Fibroblast of skin of left biceps (primary cell): ENCODE results near the gene DNPEP.
"Not testable (repeated sequence)": the region's sequence is repeated elsewhere in the genome, so short reads cannot be mapped to it uniquely, and the experiment has no call there.

Source experiments
- DNase-seq, 2 experiments: peaks; one replicate each; pipeline ENCODE4 v3.0.0-alpha.2; 2013; ENCODE audit warnings: low read depth in 2 of 2

The DNPEP gene

GRCh38 chr2:219401606-219402005, 13.9 kb upstream of the DNPEP start:
- no peak for DNase-seq

- no peak for DNase-seq
Observed at GRCh38 chr2:219400562-219400961, 12.8 kb upstream of the DNPEP start.

GRCh38 chr2:219399716-219400478, 12.2 kb upstream of the DNPEP start:
- no peak for DNase-seq

GRCh38 chr2:219398721-219399363, 11.1 kb upstream of the DNPEP start:
- DNase-seq: no peak

GRCh38 chr2:219396863-219397457, 9.2 kb upstream of the DNPEP start:
- DNase-seq: no peak

DNA sequence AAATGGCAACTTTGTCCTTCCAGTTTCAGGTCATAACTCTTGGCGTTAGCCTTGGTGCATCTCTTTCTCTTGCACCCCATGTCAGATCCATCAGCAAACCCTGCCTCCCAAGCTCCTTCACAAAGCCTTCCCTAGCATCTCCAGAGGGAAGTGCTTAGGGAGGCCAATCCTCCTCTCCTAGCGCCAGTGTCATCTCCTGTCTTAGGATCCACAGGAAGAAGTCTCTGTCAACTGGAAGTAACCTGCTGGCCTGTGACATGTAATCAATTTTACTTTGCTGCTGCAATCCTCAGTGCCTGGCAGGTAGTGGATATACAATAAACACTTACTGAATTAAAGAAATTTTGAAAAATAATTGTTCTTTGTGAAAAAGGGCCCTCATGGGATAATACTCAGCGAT, 7.9 kb upstream of the DNPEP start:
- no peak for DNase-seq

- not testable (repeated sequence) for DNase-seq
Observed at GRCh38 chr2:219395056-219395455, 7.3 kb upstream of the DNPEP start.

DNA sequence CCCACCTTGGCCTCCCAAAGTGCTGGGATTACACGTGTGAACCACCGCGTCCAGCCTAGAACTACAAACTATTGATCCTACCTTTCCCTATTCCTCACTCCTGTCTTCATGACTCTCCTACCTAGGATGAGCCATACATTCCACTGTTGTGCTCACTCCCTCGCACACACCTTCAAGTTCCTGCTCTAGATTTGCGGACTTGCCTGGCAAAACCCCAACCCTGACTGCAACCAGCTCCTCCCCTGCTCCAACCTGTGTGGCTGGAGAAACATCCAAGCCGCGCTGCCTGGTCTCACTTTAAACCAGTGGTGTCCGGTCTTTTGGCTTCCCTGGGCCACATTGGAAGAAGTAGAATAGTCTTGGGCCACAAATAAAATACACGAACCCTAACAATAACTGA, 5.0 kb upstream of the DNPEP start:
- DNase-seq: no peak

- DNase-seq: no peak
Observed at GRCh38 chr2:219388907-219389156, 1.1 kb upstream of the DNPEP start.

DNA sequence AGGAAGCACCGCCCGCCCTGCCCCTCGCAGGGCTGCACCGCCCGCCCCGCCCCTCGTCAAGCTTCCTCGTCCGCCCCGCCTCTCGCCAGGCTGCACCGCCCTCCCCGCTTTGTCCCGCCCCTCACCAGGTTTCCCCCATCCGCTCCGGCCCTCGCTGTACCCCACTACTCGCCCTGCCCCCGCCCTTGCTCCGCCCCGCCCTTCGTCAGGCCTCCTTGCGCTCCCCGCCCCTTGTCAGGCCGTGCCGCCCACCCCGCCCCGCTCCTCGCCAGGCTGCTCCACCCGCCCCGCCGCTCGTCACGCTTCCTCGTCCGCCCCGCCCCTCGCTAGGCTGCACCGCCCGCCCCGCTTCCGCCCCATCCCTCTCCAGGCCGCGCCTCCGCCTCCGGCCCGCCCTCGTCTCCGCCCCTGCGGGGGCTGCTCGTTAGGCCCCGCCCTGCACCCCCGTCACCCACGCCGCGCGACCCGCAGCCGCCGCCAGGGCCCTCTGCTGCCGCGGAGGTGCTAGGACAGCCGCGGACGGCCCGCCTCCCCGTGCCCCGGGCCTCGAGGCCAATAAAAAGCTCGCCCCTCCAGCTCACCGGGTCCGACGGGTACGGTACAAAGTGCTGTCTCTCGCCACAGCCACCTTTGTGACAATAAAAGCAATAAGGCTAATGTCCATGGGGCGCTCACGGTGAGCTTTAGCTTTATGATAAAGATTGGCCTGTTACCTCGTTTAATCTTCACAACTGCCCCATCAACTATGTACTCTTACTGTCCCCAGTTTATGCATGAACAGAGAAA, 602 bp upstream of the DNPEP start:
- DNase-seq: peak; percentile 91 to 94

- no peak for DNase-seq
Observed at GRCh38 chr2:219386532-219387280, 1.0 kb downstream of the DNPEP start.

DNA sequence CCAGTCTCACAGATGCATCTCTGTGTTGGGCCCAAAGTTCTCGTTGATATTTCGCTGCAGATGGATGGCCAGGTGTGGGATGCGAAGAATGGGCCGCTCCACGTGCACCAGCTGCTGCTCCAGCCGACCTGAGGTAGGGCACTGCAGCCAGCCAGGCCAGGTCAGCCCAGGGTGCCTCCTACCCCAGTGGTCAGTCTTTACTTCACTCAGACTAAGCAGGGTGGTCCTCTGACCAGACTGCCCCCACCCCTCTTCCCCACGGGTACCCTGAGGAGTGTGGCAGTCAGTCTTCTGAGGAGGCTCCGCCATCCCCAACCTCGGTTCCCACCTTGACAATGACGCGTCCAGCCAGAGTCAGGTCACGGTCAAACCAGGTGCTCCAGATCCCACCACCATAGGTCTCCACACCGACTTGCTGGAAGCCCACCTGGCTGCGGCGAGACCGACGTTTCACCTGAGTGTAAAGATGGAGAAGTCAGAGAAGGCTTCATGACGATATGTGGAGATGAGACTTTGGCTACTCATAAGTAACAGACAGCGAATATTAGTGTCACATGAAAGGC, 1.7 kb downstream of the DNPEP start:
- DNase-seq: no peak

DNA sequence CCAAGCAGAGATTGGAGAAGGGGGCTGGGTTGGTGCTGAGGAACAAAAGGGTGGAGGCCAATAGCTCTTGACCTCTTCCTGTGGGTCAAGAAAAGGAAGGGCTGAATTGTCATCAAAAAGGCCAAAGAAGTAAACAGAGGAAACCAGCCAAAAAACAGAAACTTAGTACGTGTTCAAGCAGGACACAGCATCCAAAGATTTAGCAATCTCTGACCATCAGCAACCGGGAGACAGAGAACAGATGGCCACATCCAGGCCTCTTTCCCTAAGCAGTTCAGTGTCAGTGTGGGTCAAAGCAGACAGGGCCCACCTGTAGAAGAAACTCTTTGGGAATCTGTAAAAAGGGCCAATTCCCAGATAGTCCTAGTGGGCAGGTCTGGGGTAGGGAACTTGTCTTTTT, 2.9 kb downstream of the DNPEP start:
- DNase-seq: no peak

DNA sequence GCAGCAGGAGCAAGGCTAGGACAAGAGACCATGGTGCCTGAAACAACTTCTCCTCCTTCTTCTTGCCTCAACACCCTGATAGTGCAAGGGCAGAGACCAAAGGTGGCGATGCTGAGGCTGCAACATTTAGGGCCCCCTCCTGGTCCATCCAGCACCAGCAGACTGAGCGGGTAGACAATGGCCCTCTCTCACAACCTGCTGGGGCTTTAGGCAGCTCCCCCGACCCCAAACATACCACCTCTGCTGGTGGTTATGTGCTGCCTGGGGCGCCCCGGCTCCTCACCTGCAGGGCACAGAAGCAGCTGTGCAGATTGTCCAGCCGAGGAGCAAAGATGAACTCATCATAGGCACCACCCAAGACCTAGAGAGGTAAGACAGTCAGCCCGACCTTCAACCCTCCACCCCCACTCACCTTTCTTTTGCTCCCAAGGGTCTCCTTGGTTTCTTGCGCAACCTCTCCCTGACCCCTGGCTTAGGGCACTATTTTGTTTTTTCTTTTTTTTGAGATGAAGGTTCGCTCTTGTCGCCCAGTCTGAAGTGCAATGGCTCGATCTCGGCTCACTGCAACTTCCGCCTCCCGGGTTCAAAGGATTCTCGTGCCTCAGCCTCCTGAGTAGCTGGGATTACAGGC, 3.5 kb downstream of the DNPEP start:
- DNase-seq: no peak

GRCh38 chr2:219381448-219381847, 6.3 kb downstream of the DNPEP start:
- no peak for DNase-seq

DNA sequence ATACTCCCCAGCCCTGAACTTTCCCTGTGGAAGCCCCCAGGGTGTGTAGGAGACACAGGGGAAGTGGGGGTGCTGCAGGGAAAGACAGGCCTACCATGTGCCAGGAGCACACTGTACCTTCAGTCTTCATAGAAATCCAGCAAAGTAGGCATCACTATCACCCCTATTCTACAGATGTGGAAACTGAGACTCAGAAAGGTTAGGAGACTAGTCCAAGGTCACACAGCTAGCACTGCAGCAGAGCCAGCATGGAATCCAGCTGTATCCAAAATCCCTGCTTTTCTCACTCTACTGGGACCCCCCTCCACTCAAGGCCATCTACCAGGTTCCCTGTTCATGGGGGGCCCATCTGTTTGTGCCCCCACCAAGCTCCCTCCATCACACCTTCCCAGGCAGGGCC, 6.8 kb downstream of the DNPEP start:
- DNase-seq: no peak

DNA sequence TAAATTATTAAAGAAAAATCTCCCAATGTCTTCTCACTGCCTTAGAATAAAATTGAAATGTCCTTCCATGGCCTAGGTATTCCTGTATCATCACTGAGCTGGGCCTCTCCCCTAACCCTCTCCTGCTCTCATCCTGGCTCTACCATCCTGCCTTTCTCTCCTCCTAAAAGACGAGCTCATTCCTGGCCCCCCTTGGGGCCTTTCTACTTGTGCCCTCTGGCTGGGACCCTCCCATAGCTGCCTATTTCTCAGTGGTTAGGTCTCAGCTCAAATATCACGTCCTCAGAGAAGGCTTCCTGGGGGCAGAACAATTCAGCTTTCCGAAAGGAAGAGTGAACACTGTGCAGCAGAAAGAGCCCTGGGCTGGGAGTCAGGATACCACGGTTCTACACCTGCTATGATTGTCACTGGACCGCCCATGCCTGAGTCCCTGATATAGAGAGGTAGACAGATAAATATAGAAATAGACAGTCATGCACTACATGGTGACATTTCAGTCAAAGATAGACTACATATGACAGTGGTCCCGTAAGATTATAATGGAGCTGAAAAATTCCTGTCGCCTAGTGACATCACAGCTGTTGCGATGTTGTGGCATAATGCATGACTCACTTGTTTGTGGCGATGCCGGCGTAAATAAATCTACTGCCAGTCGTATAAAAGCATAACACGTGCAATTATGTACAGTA, 9.4 kb downstream of the DNPEP start:
- DNase-seq: no peak

- peak in 1 of 2 experiments; percentile 14 for DNase-seq
Observed at GRCh38 chr2:219369447-219369861, 18.3 kb downstream of the DNPEP start.

- DNase-seq: peak; percentile 39 to 56
Observed at GRCh38 chr2:219368690-219369191, 19.0 kb downstream of the DNPEP start.

DNA sequence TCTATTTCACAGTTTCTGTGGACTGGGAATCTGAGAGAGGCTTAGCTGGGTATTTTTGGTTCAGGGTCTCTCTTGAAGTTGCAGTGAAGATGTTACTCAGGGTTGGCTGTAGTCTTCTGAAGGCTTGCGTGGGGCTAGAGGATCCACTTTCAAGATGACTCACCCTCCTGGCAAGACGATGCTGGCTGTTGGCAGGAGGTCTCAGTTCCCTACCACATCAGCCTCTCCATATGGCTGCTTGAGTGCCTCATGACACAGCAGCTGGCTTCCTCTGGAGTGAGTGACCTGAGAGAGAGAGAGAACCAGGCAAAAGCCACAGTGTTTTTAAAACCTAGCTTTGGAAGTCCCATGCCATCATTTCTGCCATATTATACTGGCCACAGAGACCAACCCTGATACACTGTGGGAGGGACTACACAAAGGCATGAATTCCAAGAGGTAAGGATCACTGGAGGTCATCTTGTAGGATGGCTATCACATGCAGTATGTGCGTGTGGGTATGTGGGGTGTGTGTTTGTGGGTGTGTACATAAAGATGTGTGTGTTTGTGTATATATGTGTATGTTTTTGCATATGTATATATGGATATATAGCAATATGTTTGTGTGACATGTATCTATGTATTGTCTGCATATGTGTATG, 25.1 kb downstream of the DNPEP start:
- DNase-seq: peak; percentile 84
